Vagina (tissue), 2 donors: ENCODE results near the gene SPACA5B.
"Not testable (repeated sequence)": the region's sequence is repeated elsewhere in the genome, so short reads cannot be mapped to it uniquely, and the experiment has no call there.

ENCODE experiments used
- POLR2A ChIP-seq, 2 donors: fragments of 450-650 bp; IDR thresholded peaks; one replicate each; pipeline ENCODE4 v1.6.1; 2017; ENCODE audit warnings: antibody characterized with exemption in 2 of 2, mild to moderate bottlenecking in 2 of 2, moderate library complexity in 2 of 2
- POLR2AphosphoS5 ChIP-seq, 2 donors: sonication (generic); formaldehyde crosslinking; IDR thresholded peaks; one replicate each; pipeline ENCODE4 v1.9.0; 2017; ENCODE audit warnings: antibody characterized with exemption in 2 of 2, mild to moderate bottlenecking in 2 of 2, low read depth in 1 of 2; ENCODE audit not compliant: insufficient read depth in 1 of 2
- TF ChIP-seq, protein P1 (sequence below), 3 experiments: fragments of 450-650 bp in 2 of 3; fragments of 200-600 bp in 1 of 3; sonication (generic) in 1 of 3; IDR thresholded peaks; one replicate each; pipeline ENCODE4 v1.5.1; 2017 to 2019; ENCODE audit warnings: antibody characterized with exemption in 3 of 3, mild to moderate bottlenecking in 2 of 3, moderate library complexity in 2 of 3

DNA sequence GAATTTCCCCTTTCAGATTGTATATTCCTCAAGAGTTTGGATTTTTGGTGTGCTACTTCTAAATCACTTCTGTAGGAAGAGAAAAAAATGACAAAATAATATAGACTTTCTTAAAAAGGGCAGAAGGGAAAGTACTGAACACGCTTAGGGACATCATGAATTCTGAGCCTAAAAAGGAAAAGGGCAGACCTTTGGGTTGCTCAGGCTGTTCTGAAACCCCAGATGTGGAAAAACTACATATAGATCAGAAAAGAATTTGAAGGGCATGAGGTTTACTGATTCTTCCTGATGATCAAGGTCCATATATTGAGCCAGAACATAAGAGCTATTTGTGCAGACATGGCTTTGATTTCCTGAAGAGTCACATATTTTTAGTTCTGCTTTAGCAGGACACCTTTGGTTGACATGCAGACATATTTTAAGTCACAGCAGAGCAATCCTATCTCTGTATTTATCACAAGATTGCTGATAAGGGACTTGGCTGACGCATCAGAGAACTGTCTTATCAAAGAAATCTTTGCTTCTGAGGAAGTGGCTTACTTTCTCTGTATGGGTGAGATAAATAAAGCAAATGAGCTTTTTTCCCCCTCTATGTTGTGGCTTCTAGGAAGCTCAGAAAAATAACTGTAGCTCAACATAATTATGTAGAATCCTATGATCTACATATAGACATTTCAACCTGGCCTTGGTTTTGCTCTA, 11.5 kb downstream of the SPACA5B start:
- TF ChIP-seq, protein P1, sequence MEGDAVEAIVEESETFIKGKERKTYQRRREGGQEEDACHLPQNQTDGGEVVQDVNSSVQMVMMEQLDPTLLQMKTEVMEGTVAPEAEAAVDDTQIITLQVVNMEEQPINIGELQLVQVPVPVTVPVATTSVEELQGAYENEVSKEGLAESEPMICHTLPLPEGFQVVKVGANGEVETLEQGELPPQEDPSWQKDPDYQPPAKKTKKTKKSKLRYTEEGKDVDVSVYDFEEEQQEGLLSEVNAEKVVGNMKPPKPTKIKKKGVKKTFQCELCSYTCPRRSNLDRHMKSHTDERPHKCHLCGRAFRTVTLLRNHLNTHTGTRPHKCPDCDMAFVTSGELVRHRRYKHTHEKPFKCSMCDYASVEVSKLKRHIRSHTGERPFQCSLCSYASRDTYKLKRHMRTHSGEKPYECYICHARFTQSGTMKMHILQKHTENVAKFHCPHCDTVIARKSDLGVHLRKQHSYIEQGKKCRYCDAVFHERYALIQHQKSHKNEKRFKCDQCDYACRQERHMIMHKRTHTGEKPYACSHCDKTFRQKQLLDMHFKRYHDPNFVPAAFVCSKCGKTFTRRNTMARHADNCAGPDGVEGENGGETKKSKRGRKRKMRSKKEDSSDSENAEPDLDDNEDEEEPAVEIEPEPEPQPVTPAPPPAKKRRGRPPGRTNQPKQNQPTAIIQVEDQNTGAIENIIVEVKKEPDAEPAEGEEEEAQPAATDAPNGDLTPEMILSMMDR (IDR thresholded peaks at IDR 0.05) = not testable (repeated sequence)
- not testable (repeated sequence) for TF ChIP-seq POLR2A (IDR thresholded peaks at IDR 0.05); POLR2AphosphoS5 (IDR thresholded peaks at IDR 0.05; ENCODE audit: insufficient read depth in 1 of 2, low read depth in 1 of 2)
